Measurements from ENCODE around the gene ISLR2.

GRCh38 chr15:74132681-74133651 lies 2.6 kb downstream of the ISLR2 start:
- TF ChIP-seq FOXK2 (IDR thresholded peaks at IDR 0.05) (no peak), SUZ12 (IDR thresholded peaks at IDR 0.05) (no peak), SP1 (IDR thresholded peaks at IDR 0.05) (no peak), BHLHE40 (IDR thresholded peaks at IDR 0.05; ENCODE audit: borderline replicate concordance) (no peak), FOXA1 (IDR thresholded peaks at IDR 0.05) (no peak), FOXM1 (IDR thresholded peaks at IDR 0.05; ENCODE audit: borderline replicate concordance) (no peak), ARNT (IDR thresholded peaks at IDR 0.05) (no peak), ELF4 (IDR thresholded peaks at IDR 0.05) (no peak), HDGF (IDR thresholded peaks at IDR 0.05; ENCODE audit: borderline replicate concordance) (no peak), NFRKB (IDR thresholded peaks at IDR 0.05) (no peak), ZNF384 (IDR thresholded peaks at IDR 0.05) (no peak)
- TF ChIP-seq, protein P1, sequence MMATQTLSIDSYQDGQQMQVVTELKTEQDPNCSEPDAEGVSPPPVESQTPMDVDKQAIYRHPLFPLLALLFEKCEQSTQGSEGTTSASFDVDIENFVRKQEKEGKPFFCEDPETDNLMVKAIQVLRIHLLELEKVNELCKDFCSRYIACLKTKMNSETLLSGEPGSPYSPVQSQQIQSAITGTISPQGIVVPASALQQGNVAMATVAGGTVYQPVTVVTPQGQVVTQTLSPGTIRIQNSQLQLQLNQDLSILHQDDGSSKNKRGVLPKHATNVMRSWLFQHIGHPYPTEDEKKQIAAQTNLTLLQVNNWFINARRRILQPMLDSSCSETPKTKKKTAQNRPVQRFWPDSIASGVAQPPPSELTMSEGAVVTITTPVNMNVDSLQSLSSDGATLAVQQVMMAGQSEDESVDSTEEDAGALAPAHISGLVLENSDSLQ (IDR thresholded peaks at IDR 0.05) = no peak
